HG03457 (cell line): ENCODE results near the gene XRN1.
"Not testable (repeated sequence)": the region's sequence is repeated elsewhere in the genome, so short reads cannot be mapped to it uniquely, and the experiment has no call there.

Source experiments
- ATAC-seq: cut with Tn5 transposase; IDR thresholded peaks from one replicate; pipeline ENCODE4 v1.9.1; 2021; ENCODE audit warnings: moderate number of reproducible peaks; ENCODE audit not compliant: unreplicated experiment

XRN1 gene

GRCh38 chr3:142436951-142437585 is 10.8 kb downstream of the XRN1 start:
- ATAC-seq: no peak

- no peak for ATAC-seq
Observed at GRCh38 chr3:142434503-142434902, 13.3 kb downstream of the XRN1 start.

- ATAC-seq: no peak
Observed at GRCh38 chr3:142433110-142433509, 14.7 kb downstream of the XRN1 start.

GRCh38 chr3:142429582-142429981 is 18.3 kb downstream of the XRN1 start:
- no peak for ATAC-seq

GRCh38 chr3:142424754-142425153 is 23.1 kb downstream of the XRN1 start:
- ATAC-seq: no peak

GRCh38 chr3:142418926-142419592 is 28.8 kb downstream of the XRN1 start:
- ATAC-seq: no peak

- ATAC-seq: no peak
Observed at GRCh38 chr3:142417302-142417701, 30.5 kb downstream of the XRN1 start.

- not testable (repeated sequence) for ATAC-seq
Observed at GRCh38 chr3:142400537-142400936, 47.3 kb downstream of the XRN1 start.

- no peak for ATAC-seq
Observed at GRCh38 chr3:142394921-142395622, 52.8 kb downstream of the XRN1 start.

GRCh38 chr3:142385078-142385477 is 62.8 kb downstream of the XRN1 start:
- no peak for ATAC-seq

- ATAC-seq: no peak
Observed at GRCh38 chr3:142374687-142375086, 73.2 kb downstream of the XRN1 start.

GRCh38 chr3:142369576-142369975 is 78.3 kb downstream of the XRN1 start:
- ATAC-seq: not testable (repeated sequence)

GRCh38 chr3:142366434-142366833 is 81.4 kb downstream of the XRN1 start:
- ATAC-seq: no peak

- no peak for ATAC-seq
Observed at GRCh38 chr3:142363936-142364467, 83.8 kb downstream of the XRN1 start.

- not testable (repeated sequence) for ATAC-seq
Observed at GRCh38 chr3:142363433-142363832, 84.4 kb downstream of the XRN1 start.

- no peak for ATAC-seq
Observed at GRCh38 chr3:142359367-142359766, 88.5 kb downstream of the XRN1 start.

- ATAC-seq: no peak
Observed at GRCh38 chr3:142356818-142357217, 91.0 kb downstream of the XRN1 start.

- ATAC-seq: no peak
Observed at GRCh38 chr3:142355692-142356091, 92.1 kb downstream of the XRN1 start.

GRCh38 chr3:142354076-142354475 is 93.8 kb downstream of the XRN1 start:
- no peak for ATAC-seq

GRCh38 chr3:142353571-142353970 is 94.3 kb downstream of the XRN1 start:
- no peak for ATAC-seq

- not testable (repeated sequence) for ATAC-seq
Observed at GRCh38 chr3:142352698-142353097, 95.1 kb downstream of the XRN1 start.

- ATAC-seq: no peak
Observed at GRCh38 chr3:142348460-142348859, 99.4 kb downstream of the XRN1 start.
